Effector memory CD8-positive, alpha-beta T cell (primary cell): Measurements from ENCODE around the gene FPR2.
"Not testable (repeated sequence)": the region's sequence is repeated elsewhere in the genome, so short reads cannot be mapped to it uniquely, and the experiment has no call there.

Experiments used
- ATAC-seq: fragments of 150-1000 bp; cut with Tn5 transposase; replicated peaks from 2 replicates; pipeline ENCODE4 v1.10.0; 2021; ENCODE audit warnings: mild to moderate bottlenecking, moderate library complexity
- DNase-seq, 3 experiments: peaks; one replicate each; pipeline ENCODE4 v3.0.0; 2021
- H3K27ac Mint-ChIP-seq, 2 donors: one replicate each; pipeline ENCODE4 v1.8.0; 2022; ENCODE audit warnings: mild to moderate bottlenecking in 2 of 2, mixed read lengths in 2 of 2, moderate library complexity in 2 of 2
- H3K27me3 Mint-ChIP-seq, 2 donors: one replicate each; pipeline ENCODE4 v1.8.0; 2022; ENCODE audit warnings: mixed read lengths in 2 of 2
- H3K36me3 Mint-ChIP-seq: one replicate; pipeline ENCODE4 v1.8.0; 2022; ENCODE audit warnings: mild to moderate bottlenecking, moderate library complexity, mixed read lengths; ENCODE audit not compliant: insufficient read depth
- H3K4me1 Mint-ChIP-seq, 2 donors: one replicate each; pipeline ENCODE4 v1.8.0; 2022; ENCODE audit warnings: low read depth in 2 of 2, mixed read lengths in 2 of 2
- H3K4me3 Mint-ChIP-seq, 2 donors: one replicate each; pipeline ENCODE4 v1.8.0; 2022; ENCODE audit warnings: mild to moderate bottlenecking in 2 of 2, mixed read lengths in 2 of 2, moderate library complexity in 2 of 2
- H3K9me3 Mint-ChIP-seq, 2 donors: one replicate each; pipeline ENCODE4 v1.8.0; 2022; ENCODE audit warnings: mixed read lengths in 2 of 2

FPR2 gene

DNA sequence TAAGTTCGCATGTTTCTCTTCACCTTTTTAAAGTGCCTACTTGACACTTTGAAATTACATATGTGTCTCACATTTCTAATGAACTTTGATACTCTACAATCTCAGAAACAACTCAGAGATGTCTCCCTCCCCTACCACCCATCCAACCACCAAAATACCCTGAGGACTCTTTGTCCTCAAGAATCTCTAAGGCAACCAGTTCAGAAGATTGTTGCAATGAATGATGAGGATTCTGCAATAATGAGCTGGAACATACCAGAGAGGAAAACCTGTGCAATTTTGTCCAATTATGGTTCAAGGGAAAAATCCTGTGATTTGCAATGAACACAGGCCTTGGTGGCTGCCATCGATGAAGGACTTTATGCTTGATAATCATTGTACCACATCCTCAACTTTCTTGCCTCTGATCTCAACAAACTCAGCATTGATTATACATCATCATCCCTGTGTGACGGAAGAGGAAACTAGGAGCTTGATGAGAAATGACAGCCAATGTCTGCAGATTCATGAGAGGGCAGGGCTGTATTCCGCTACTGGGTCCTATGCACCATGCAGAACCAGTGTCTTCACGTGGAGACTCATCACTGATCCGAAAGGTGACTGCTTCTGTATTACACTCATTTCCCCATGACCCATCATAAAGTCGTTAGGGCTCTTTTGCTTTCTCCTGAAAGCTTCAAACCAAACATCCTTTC lies 10.4 kb upstream of the FPR2 start:
- Mint-ChIP-seq H3K27ac (no peak overlapping the region), H3K9me3 (peaks cover 2 to 6% of the 10 kb centered on the region in 2 donors), H3K36me3 (peaks cover 3% of the 10 kb centered on the region), H3K4me3 (no peak overlapping the region), H3K4me1 (no peaks in the 10 kb centered on the region), H3K27me3 (peaks cover 0 to 7% of the 10 kb centered on the region in 2 donors)
- DNase-seq (no peak), ATAC-seq (no peak)

DNA sequence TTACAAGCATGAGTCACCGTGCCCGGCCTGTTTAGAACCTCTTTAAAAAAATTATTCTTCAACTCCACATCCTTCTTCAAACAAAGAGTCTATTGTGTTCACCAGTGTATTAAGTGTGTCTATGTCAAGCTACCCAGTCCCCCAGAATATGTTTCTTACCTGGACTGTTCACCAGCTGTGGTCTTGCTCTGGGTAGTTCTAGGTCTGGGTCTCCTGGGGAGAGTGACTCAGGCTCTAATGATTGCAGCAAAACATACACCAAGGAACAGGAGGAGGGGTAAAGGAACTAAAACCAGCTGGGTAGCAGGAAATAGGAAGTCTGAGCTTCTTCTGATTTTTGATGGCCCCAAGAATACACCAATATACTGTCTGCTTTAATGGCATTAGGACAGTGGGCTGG lies 9.3 kb upstream of the FPR2 start, which contains the start of gene FPR1:
Gene FPR1 (minus strand): TSS at position 224 of the 400 bp plus-strand sequence. CDS start 4,884 bp downstream, outside the sequence.
- Mint-ChIP-seq H3K4me3 (no peak within 1 kb of the TSS), H3K27ac (no peak within 1 kb of the TSS), H3K27me3 (peaks cover 4 to 10% of the 10 kb centered on the region in 2 donors), H3K36me3 (peaks cover 3% of the 10 kb centered on the region), H3K4me1 (no peaks in the 10 kb centered on the region), H3K9me3 (peaks cover 2 to 10% of the 10 kb centered on the region in 2 donors)
- DNase-seq = no peak
- no peak for ATAC-seq

- peaks cover 6 to 16% of the 10 kb centered on the region in 2 donors for H3K27me3 Mint-ChIP-seq
- peaks cover 4 to 10% of the 10 kb centered on the region in 2 donors for H3K9me3 Mint-ChIP-seq
- H3K4me1 Mint-ChIP-seq = no peaks in the 10 kb centered on the region
- no peak overlapping the region for H3K4me3 Mint-ChIP-seq
- ATAC-seq = no peak
- DNase-seq = no peak
- H3K27ac Mint-ChIP-seq = no peak overlapping the region
- H3K36me3 Mint-ChIP-seq = no peaks in the 10 kb centered on the region
Measured at GRCh38 chr19:51754109-51754508, 6.9 kb upstream of the FPR2 start.

DNA sequence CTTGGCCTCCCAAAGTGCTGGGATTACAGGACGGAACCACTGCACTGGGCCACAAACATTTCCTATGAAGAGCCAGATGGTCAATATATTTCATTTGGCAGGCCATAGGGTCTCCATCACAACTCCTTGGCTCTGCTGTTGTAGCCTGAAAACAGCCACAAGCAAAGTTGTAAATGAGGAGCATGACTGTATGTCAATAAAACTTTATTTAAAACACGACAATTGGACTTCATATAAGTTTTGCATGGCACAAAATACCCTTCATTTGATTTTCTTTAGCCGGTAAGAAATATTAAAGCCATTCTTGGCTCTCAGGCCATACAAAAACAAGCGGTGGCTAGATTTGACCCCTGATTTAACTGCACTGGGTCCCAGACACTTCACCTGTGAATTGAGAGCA lies 6.2 kb upstream of the FPR2 start:
- no peak for ATAC-seq
- Mint-ChIP-seq H3K9me3 (peaks cover 4 to 10% of the 10 kb centered on the region in 2 donors), H3K4me1 (no peaks in the 10 kb centered on the region), H3K4me3 (no peak overlapping the region), H3K36me3 (no peaks in the 10 kb centered on the region), H3K27me3 (peaks cover 6 to 16% of the 10 kb centered on the region in 2 donors), H3K27ac (no peak overlapping the region)
- DNase-seq = no peak

DNA sequence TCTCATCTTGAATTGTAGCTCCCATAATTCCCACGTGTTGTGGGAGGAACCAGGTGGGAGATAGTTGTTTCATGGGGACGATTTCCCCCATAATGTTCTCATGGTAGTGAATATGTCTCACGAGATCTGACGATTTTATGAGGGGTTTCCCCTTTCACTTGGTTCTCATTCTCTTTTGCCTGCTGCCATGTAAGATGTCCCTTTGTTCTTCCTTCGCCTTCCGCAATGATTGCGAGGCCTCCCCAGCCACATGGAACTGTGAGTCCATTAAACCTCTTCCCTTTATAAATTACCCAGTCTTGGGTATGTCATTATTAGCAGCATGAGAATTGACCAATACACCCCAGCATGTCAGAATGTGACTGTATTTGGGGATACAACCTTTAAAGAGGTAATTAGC lies 5.4 kb upstream of the FPR2 start:
- ATAC-seq = no peak
- peaks cover 6 to 16% of the 10 kb centered on the region in 2 donors for H3K27me3 Mint-ChIP-seq
- H3K4me3 Mint-ChIP-seq = no peak overlapping the region
- no peaks in the 10 kb centered on the region for H3K36me3 Mint-ChIP-seq
- H3K4me1 Mint-ChIP-seq = no peaks in the 10 kb centered on the region
- DNase-seq = no peak
- H3K9me3 Mint-ChIP-seq = peaks cover 4 to 10% of the 10 kb centered on the region in 2 donors
- no peak overlapping the region for H3K27ac Mint-ChIP-seq

GRCh38 chr19:51761696-51762095 lies 716 bp downstream of the FPR2 start:
- H3K4me3 Mint-ChIP-seq = no peak overlapping the region
- no peak for DNase-seq
- H3K27me3 Mint-ChIP-seq = peaks cover 24 to 31% of the 10 kb centered on the region in 2 donors
- no peaks in the 10 kb centered on the region for H3K4me1 Mint-ChIP-seq
- H3K9me3 Mint-ChIP-seq = peaks cover 9 to 11% of the 10 kb centered on the region in 2 donors
- H3K27ac Mint-ChIP-seq = no peak overlapping the region
- no peaks in the 10 kb centered on the region for H3K36me3 Mint-ChIP-seq
- ATAC-seq = no peak

GRCh38 chr19:51765086-51765485 lies 4.1 kb downstream of the FPR2 start:
- ATAC-seq = no peak
- Mint-ChIP-seq H3K27me3 (peaks cover 31 to 41% of the 10 kb centered on the region in 2 donors), H3K27ac (no peak overlapping the region), H3K9me3 (peaks cover 8 to 11% of the 10 kb centered on the region in 2 donors), H3K4me3 (no peak overlapping the region), H3K36me3 (no peaks in the 10 kb centered on the region), H3K4me1 (no peaks in the 10 kb centered on the region)
- DNase-seq = no peak

GRCh38 chr19:51766461-51766860 lies 5.5 kb downstream of the FPR2 start:
- no peaks in the 10 kb centered on the region for H3K4me1 Mint-ChIP-seq
- H3K36me3 Mint-ChIP-seq = no peaks in the 10 kb centered on the region
- ATAC-seq (no peak), DNase-seq (no peak)
- no peak overlapping the region for H3K4me3 Mint-ChIP-seq
- H3K27ac Mint-ChIP-seq = no peak overlapping the region
- peaks cover 8 to 11% of the 10 kb centered on the region in 2 donors for H3K9me3 Mint-ChIP-seq
- H3K27me3 Mint-ChIP-seq = peaks cover 33 to 44% of the 10 kb centered on the region in 2 donors

- Mint-ChIP-seq H3K9me3 (peaks cover 6% of the 10 kb centered on the region in 2 donors), H3K4me3 (no peak overlapping the region), H3K27ac (no peak overlapping the region), H3K36me3 (no peaks in the 10 kb centered on the region), H3K27me3 (peaks cover 45 to 55% of the 10 kb centered on the region in 2 donors), H3K4me1 (no peaks in the 10 kb centered on the region)
- DNase-seq (no peak), ATAC-seq (no peak)
Measured at GRCh38 chr19:51771376-51772130, 10.6 kb downstream of the FPR2 start.

DNA sequence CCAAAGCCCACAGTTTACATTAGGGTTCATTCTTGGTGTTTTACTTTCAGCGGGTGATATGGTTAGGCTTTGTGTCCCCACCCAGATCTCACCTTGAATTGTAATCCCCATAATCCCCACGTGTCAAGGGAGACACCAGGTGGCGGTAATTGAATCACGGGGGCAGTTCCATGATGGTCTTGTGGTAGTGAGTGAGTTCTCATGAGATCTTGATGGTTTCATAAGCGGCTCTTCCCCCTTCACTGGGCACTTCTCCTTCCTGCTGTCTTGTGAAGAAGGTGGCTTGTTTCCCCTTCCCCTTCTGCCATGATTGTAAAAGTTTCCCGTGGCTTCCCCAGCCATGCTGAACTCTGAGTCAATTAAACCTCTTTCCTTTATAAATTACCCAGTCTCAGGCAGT lies 12.0 kb downstream of the FPR2 start:
- Mint-ChIP-seq H3K27me3 (peaks cover 52 to 69% of the 10 kb centered on the region in 2 donors), H3K9me3 (peaks cover 6 to 8% of the 10 kb centered on the region in 2 donors), H3K4me1 (no peaks in the 10 kb centered on the region), H3K4me3 (no peak overlapping the region), H3K36me3 (no peaks in the 10 kb centered on the region), H3K27ac (no peak overlapping the region)
- ATAC-seq (no peak), DNase-seq (no peak)

DNA sequence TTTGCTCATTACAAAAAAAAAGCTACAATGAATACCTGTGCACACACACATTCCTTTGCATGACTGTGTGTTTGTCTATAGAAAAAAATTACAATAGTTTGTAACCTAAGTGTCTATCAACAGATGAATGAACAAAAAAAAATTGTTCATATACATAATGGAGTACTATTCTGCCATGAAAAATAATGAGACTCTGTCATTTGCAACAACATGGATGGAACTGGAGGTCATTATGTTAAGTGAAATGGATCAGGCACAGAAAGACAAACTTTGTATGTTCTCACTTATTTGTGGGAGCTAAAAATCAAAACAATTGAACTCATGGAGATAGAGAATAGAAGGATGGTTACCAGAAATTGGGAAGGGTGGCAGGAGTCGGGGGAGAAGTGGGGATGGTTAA lies 15.6 kb downstream of the FPR2 start:
- H3K36me3 Mint-ChIP-seq, ATAC-seq, H3K9me3 Mint-ChIP-seq, H3K4me3 Mint-ChIP-seq, DNase-seq, H3K4me1 Mint-ChIP-seq, H3K27ac Mint-ChIP-seq: not testable (repeated sequence)
- H3K27me3 Mint-ChIP-seq = peaks cover 45 to 78% of the 10 kb centered on the region in 2 donors

DNA sequence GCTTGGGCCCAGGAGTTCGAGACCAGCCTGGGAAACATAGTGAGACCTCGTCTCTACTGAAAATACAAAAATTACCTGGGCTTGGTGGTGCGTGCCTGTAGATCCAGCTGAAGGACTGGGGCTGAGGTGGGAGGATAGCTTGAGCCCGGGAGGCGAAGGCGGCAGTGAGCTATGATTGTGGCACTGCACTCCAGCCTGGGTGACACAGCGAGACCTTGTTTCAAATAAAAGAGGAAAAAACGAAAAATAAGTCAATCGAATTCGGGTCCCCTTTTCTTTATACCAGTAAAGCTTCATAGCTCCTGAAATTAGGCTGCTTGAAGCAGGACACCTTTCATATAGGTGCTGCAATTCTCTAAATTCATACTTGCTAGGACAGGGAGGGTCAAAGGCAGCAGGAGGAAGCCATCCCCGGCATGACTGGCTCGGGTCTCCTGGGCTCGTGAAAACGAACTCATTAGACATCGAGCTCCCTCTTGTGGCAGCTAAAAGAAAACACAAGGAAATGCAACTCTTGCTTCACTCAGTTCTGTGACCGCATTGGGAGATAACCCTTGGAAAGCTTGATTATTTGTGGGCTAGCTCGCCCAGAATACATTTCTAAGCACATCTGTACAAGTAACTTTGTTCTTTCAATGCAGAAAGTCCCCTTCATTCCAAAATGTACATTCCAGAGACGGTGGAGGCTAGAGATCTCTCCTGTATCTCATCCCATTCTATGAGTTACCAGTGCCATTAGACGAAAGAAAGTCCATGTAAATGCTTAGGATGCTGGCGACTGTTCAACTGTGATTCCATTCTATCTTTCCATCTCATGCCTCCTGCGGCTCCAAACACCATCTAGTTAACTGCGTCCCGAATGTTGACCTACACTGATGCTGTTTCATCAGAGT lies 16.8 kb downstream of the FPR2 start:
- no peak for ATAC-seq
- H3K27me3 Mint-ChIP-seq = peaks cover 44 to 79% of the 10 kb centered on the region in 2 donors
- H3K4me3 Mint-ChIP-seq = no peak overlapping the region

DNA sequence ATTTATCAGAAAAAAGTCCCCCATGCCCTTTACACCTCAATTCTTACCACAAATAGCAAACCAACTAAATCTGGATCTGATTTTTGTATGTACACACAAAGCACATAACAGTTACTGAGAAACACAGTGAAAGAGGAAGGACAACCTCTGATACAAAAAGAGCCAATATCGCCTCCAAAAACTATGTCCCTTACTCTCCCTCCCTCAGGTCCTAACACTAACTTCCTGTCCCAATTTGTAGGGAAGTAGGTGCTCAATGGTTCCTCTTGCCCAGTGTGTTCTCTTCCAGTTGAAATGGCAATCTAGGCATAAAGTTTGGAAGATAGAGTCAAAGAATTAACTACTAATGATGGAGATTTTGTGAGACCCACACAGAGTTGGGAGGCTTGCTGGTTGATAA lies 18.2 kb downstream of the FPR2 start:
- Mint-ChIP-seq H3K4me3 (no peak overlapping the region), H3K4me1 (no peaks in the 10 kb centered on the region), H3K27me3 (peaks cover 39 to 66% of the 10 kb centered on the region in 2 donors), H3K27ac (no peak overlapping the region), H3K36me3 (no peaks in the 10 kb centered on the region), H3K9me3 (peaks cover 0 to 3% of the 10 kb centered on the region in 2 donors)
- ATAC-seq = no peak
- DNase-seq = no peak

More for the DNA sequence above, 16.8 kb downstream of the FPR2 start:
- Mint-ChIP-seq H3K36me3 (no peaks in the 10 kb centered on the region), H3K4me1 (no peaks in the 10 kb centered on the region), H3K27ac (no peak overlapping the region), H3K9me3 (peaks cover 5 to 7% of the 10 kb centered on the region in 2 donors)
- peak; percentile 5 to 8 (median 5) for DNase-seq
